Right renal cortex interstitium (tissue), 3 donors: ENCODE measurements around the gene EMC10. TPM values are rescaled to one million over a fixed set of nuclear protein-coding genes. Genes with fewer than 3 reads are reported as not detected.
A peak's percentile ranks its signal among the peaks of the same experiment; 100 is the strongest.
"Not testable (repeated sequence)": the region's sequence is repeated elsewhere in the genome, so short reads cannot be mapped to it uniquely, and the experiment has no call there.

ENCODE experiments used
- DNase-seq, 3 donors: peaks; one replicate each; pipeline ENCODE4 v3.0.0-alpha.2; 2013; ENCODE audit warnings: low read depth in 3 of 3, low spot score in 2 of 3
- polyA plus RNA-seq, 3 donors: library from polyadenylated mRNA; unstranded; fragments of 120-200 nt; gene quantifications; one replicate each; pipeline ENCODE4 v1.2.1, GENCODE V29; 2013; ENCODE audit not compliant: insufficient read length in 3 of 3

The EMC10 gene
- polyA plus RNA-seq: 100 to 1,000 TPM; 103 to 123 (median 107) TPM

GRCh38 chr19:50476224-50476906 is at the start of gene EMC10, which contains the start of gene GARIN5A:
Gene EMC10, plus strand, starts transcription at chr19:50476507. Its CDS starts 38 bp downstream, at chr19:50476545.
Gene GARIN5A, minus strand, starts transcription at chr19:50476848. Its CDS starts 460 bp downstream, at chr19:50476388.
- DNase-seq: peak; percentile 81 to 91 (median 87)

DNA sequence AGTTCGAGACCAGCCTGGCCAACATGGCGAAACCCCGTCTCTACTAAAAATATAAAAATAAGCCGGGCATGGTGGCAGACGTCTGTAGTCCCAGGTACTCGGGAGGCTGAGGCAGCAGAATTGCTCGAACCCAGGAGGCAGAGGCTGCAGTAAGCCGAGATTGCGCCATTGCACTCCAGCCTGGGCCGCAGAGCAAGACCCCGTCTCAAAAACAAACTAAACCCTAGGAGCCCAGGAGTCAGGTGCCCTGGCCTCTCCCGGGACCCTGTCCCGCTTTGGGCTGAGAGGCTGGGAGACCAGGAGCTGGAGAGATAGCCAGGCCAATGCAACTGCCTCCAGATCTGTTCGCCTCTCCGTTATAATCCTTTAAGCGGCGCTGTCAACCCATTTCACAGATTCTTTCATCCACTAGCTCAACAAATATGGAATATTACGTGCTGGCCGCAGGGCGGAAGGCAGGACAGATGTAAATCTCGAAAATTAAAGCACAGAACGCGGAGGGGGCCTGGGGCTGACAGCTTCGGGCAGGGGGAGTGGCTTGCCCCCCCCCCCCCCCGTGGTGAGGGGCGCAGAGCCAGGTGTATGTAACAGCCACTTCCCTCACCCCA is 48.9 kb upstream of the EMC10 start:
- DNase-seq: no peak

DNA sequence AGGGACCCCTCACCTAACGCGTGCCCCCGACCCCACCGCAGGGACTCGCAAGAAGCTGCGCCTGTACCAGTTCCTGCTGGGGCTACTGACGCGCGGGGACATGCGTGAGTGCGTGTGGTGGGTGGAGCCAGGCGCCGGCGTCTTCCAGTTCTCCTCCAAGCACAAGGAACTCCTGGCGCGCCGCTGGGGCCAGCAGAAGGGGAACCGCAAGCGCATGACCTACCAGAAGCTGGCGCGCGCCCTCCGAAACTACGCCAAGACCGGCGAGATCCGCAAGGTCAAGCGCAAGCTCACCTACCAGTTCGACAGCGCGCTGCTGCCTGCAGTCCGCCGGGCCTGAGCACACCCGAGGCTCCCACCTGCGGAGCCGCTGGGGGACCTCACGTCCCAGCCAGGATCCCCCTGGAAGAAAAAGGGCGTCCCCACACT is 48.3 kb upstream of the EMC10 start:
- DNase-seq: peak in 2 of 3 donors; percentile 76

DNA sequence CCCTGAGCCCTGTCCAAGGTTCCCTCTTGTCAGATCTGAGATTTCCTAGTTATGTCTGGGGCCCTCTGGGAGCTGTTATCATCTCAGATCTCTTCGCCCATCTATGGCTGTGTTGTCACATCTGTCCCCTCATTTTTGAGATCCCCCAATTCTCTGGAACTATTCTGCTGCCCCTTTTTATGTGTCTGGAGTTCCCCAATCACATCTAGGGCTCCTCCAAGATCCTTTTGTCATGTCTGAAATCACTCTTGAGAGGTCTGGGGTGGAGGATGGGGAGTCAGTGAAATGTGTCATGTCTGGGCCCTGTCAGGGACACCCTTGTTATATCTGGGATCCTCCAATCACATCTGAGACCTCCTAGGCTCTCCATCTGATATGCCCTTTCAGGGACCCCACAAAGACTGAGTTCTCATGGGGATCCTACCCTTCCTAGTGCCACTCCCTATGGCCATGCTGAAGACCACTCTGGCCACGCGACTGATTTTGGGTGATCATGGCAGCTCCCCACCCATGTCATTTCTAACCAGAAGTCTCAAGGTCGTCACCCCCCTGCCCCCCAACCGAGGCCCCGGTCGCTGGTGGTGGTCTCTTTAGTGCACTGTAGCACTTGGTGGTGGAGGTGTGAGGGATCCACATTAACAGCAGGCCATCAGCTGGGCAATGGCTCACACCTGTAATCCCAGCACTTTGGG is 47.4 kb upstream of the EMC10 start:
- DNase-seq: no peak

GRCh38 chr19:50430888-50431342 is 45.4 kb upstream of the EMC10 start:
- no peak for DNase-seq

GRCh38 chr19:50431343-50432220 is 44.7 kb upstream of the EMC10 start:
- peak; percentile 78 to 91 (median 82) for DNase-seq

- peak in 1 of 3 donors; percentile 47 for DNase-seq
Measured at GRCh38 chr19:50432221-50433028, 43.9 kb upstream of the EMC10 start, which contains the start of gene MYBPC2. Gene MYBPC2, plus strand, starts transcription at chr19:50432892. Its CDS starts 62 bp downstream, at chr19:50432954.

DNA sequence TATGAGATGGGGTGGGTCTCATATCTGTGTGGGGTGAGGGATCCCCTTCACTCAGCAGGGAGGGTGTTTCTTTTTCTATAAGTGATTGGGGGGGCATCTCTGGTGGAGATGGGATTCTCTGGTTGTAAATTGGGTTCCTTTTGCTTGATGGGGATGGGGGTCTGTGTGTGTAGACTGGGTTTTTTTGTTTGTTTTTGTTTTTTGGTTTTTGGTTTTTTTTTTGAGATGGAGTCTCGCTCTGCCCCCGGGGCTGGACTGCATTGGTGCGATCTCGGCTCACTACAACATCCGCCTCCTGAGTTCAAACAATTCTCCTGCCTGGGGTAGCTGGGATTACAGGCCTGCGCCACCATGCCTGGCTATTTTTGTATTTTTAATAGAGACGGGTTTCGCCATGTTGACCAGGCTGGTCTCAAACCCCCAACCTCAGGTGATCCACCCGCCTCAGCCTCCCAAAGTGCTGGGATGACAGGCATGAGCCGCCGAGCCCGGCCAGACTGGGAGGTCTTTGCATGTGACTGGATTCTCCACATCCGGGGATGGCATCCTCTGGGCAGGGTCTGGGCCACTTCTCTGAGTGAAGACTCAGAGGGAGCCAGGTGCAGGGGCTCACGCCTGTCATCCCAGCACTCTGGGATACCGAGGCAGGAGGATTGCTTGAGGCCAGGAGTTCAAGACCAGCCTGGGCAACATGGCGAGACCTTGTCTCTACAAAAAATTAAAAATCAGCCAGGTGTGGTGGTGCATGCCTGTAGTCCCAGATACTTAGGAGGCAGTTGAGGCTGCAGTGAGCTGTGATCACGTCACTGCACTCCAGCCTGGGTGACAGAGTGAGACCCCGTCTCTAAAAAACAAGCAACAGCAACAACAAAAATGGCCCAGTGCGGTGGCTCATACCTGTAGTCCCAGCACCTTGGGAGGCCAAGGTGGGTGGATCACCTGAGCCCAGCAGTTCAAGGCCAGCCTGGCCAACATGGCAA is 42.8 kb upstream of the EMC10 start:
- no peak for DNase-seq

DNA sequence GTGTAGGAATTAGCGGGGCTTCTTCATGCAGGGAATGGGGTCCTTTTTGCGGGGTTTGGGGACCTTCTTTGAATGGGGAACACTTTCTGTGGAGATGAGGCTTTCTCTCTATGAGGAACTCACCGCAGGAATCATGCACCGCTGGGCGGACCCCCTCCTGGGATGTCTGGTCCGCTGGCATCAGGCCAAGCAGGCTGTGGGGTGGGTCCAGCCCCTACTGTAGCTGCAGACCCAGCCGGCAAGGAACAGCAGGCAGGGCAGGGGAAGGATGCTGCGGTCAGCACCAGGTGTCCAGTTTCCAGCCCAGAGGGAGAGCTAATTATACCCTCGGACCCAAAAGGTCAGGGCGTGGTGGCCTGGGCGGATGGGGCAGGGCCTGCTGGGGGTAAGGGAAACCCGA is 41.8 kb upstream of the EMC10 start:
- no peak for DNase-seq

DNA sequence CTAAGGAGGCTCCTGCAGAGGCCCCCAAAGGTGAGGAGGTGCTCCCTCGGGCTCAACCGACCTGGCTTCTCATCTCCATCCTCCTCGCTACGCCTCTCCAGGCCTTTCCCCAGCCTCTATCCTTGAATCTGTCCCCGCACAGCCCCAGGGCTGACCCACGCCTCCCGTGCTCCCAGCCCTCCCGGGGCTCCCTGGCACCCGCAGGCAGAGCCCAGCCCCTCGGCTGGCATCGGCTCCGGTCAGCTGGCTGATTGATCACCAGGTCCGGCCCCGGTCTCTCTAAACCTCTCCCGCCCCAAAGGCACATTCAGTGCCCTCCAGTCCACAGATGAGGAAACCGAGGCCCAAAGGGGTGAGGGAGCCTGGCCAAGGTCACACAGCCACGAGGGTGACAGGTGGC is 41.1 kb upstream of the EMC10 start:
- no peak for DNase-seq

DNA sequence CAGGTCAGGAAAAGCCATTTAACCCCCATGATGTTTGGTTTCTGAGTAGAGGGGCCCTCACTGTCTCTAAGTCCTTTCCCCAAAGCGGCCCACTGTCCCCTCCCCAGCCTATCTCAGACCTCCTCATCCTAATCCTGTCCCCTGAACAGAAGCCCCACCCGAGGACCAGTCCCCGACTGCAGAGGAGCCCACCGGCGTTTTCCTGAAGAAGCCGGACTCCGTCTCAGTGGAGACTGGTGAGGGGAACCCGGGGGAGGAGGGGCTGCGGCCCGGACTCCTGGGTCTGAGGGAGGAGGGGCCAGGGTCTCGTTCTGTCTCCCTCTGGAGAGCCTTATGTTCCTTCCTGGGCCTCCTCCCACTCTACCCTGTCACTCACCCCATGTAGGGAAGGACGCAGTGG is 40.7 kb upstream of the EMC10 start:
- DNase-seq: no peak

DNA sequence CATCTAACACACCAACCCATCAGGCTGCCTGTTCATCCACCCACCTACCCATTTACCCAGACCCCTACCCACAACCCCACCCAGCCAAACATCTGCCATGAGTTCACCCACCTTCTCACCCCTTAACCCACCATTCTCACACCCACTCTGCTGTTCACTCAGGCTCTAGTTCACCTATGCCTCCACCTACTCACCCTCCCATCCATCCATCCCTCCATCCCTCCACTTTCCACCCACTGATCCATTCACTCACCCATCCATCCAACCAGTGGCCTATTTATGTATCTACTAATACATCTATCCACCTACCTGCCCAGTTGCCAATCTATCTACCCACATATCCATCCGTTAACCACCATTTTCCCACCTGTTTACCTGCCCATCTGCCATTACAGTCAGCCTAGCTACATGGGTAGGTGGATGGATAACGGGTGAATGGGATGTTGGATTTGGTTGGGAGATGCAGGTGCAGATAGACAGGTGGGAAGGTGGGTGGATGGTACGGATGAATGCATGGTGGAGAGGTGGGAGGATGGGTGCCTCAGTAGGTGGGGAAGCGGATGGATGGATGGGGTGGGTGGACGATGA is 38.4 kb upstream of the EMC10 start:
- DNase-seq: no peak

- not testable (repeated sequence) for DNase-seq
Measured at GRCh38 chr19:50439130-50439529, 37.2 kb upstream of the EMC10 start.

DNA sequence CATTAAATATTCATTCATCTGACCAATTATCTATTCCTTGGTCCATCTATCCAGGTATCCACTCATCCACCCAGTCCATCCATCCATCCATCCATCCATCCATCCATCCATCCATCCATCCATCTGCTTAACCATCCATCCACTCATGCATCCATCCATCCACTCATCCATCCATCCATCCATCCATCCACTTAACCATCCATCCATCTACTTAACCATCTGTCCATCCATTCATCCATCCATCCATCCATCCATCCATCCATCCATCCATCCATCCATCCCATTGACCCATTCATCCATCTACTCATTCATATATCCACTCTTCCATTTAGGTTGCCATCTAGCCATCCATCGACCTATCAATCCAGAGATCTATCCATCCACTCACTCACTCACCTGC is 32.2 kb upstream of the EMC10 start:
- DNase-seq: no peak

- DNase-seq: no peak
Measured at GRCh38 chr19:50447053-50447452, 29.3 kb upstream of the EMC10 start.

DNA sequence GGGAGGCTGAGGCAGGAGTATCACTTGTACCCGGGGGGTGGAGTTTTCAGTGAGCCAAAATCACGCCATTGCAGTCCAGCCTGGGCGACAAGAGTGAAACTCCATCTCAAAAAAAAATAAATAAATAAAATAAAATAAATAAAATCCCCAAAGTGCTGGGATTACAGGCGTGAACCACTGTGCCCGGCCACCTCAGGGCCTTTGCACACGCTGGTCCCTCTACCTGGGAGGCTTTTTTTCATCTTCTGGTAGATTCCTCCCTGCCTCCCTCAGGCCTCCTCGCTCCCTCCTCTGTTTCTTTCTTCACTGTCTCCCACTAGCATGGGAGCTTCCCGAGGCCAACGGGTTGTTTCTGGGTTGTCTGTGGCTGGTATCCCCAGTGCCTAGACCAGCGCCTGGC is 28.6 kb upstream of the EMC10 start:
- DNase-seq: no peak

- DNase-seq: no peak
Measured at GRCh38 chr19:50449236-50449899, 26.9 kb upstream of the EMC10 start.
